Peyer's patch (tissue), 4 donors: ENCODE results near the gene LMNB1.

Source experiments
- CTCF ChIP-seq, 6 experiments: fragments of 450-650 bp in 4 of 6; fragments of 200-600 bp in 2 of 6; sonication (generic) in 1 of 6; IDR thresholded peaks; one replicate each; pipeline ENCODE4 v1.5.1; 2017 to 2019; ENCODE audit warnings: antibody characterized with exemption in 6 of 6, mild to moderate bottlenecking in 3 of 6, moderate library complexity in 1 of 6
- POLR2A ChIP-seq, 2 donors: fragments of 450-650 bp; IDR thresholded peaks; one replicate each; pipeline ENCODE4 v1.5.1; 2017; ENCODE audit warnings: antibody characterized with exemption in 2 of 2, mild to moderate bottlenecking in 2 of 2, moderate library complexity in 2 of 2

DNA sequence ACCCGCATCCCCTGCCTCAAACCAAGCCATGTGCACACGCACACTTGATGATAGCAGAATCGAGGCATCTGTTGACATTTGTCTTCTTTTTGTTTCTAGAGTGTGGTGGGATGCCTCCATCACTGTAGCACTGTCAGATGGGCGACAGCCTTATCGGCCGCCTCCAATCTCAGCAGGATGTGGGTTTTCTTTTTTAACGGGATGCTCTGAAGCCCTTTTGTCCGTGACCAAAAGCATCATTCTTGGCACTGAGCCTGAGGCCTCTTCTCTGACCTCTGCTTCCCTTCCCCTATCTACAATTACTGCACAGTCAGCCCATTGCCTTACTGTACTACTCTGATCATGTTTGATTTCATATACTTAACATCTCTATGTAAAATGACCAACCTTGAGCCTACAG, 78.3 kb downstream of the LMNB1 start:
- TF ChIP-seq CTCF (IDR thresholded peaks at IDR 0.05) (no peak), POLR2A (IDR thresholded peaks at IDR 0.05) (no peak)
